ENCODE results near the gene ALDH1A1. TPM values are rescaled to one million over a fixed set of nuclear protein-coding genes. Genes with fewer than 3 reads are reported as not detected.

Gene ALDH1A1
- total RNA-seq, 1 donor from 2014 or later = 136 TPM

GRCh38 chr9:72919246-72919945 lies 33.5 kb downstream of the ALDH1A1 start:
- no peak for DNase-seq (ENCODE audit: low spot score)

GRCh38 chr9:72917892-72918509 lies 34.9 kb downstream of the ALDH1A1 start:
- DNase-seq (ENCODE audit: low spot score) = no peak

DNA sequence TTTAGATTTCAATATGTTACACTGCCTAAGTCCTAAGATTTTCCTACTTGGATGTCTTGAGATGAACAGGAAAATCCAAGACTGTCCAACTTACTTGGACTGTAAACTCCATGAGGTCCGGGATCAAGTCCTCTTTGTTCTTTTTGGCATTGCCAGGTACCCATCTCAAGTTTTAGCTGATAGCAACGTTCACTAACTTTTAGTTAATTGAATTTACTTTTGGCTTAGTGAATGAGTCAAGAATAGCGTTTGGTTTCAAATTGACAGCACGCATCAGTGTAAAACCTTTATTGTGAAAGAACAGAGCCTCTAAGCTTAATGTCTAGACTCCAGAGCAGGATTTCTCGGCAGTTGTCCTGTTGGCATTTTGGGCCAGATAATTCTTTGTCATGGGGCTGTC lies 37.2 kb downstream of the ALDH1A1 start:
- no peak for DNase-seq (ENCODE audit: low spot score)

DNA sequence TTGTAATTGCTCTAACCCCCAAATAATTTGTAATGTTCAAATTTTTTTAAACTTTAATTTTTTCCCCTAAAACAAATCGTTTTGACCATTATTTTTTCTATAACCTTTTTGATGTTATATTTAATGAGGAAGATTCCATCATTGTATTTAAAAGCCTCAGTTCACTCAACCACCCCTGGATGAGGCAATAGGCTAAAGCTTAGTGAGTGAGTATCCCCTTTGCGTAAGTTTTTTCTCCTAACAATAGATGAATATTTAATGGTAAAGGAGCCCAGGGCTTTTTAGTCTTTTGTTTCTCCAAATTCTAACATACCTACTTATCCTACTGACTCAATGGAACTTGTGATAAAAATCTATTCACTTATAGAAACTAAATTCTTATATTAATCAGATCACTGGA lies 38.1 kb downstream of the ALDH1A1 start:
- no peak for DNase-seq (ENCODE audit: low spot score)

- no peak for DNase-seq (ENCODE audit: low spot score)
Measured at GRCh38 chr9:72913382-72914009, 39.4 kb downstream of the ALDH1A1 start.

DNA sequence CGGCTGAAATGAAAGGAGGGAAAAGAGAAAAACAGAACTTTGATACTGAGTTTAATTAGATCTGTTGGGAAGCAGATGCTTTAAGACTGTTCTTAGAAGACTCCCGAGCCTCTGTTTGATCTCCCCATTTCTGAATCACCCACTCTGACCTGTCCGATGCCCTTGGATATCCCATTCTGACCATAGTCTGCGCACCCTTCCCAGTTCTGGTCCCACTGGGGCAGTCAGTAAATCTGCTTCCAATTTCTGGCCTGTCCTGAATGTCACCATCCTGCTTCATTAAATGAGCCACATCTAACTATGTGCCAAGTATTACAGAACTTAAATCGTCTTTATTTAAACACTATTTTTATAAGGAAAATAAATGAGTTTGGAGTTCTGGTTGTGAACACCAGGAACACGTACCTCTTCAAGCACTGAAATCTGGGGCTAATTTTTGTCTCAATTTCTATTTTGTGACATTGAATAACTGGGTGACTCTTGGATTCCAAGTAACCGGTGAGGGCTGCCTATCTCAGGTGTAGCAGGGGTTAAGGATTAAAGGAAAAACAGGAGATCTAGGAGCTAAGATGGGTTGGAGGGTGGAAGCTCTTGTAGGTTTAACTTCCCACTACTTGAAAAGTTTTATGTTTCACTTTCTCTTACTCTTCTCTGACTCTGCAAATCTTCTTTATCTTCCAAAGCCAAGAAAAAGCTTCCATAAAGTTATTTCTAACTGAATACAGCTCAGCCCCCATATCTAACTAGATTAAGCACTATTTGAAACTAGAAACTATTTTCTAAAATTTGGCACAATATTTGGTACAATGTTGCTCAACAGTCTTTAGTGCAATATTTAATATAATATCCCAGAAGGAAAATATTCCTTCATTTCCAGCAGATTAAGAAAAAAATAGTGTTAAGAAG lies 40.1 kb downstream of the ALDH1A1 start:
- no peak for DNase-seq (ENCODE audit: low spot score)

- DNase-seq (ENCODE audit: low spot score) = no peak
Measured at GRCh38 chr9:72911816-72912215, 41.0 kb downstream of the ALDH1A1 start.

- no peak for DNase-seq (ENCODE audit: low spot score)
Measured at GRCh38 chr9:72911247-72911775, 41.5 kb downstream of the ALDH1A1 start.

DNA sequence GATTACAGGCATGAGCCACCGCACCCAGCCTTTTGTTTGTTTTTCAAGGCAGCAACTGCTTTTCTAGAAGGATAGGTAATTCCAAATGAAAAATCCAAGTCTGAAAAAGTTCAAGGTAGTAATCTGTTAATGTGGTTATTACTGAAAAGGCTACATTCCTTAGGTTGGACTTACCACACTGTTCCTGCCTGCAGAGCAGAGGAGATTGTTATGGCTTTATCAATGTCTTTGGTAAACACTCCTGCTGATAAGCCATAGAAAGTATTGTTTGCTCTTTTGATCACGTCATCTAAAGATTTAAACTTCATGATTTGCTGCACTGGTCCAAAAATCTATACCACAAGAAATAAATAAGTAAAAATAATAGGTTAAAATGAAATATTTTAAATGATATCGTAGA lies 43.4 kb downstream of the ALDH1A1 start:
- no peak for DNase-seq (ENCODE audit: low spot score)

GRCh38 chr9:72907421-72907820 lies 45.4 kb downstream of the ALDH1A1 start:
- DNase-seq (ENCODE audit: low spot score) = no peak

- DNase-seq (ENCODE audit: low spot score) = no peak
Measured at GRCh38 chr9:72906810-72907209, 46.0 kb downstream of the ALDH1A1 start.

GRCh38 chr9:72905514-72906480 lies 47.1 kb downstream of the ALDH1A1 start:
- no peak for DNase-seq (ENCODE audit: low spot score)

DNA sequence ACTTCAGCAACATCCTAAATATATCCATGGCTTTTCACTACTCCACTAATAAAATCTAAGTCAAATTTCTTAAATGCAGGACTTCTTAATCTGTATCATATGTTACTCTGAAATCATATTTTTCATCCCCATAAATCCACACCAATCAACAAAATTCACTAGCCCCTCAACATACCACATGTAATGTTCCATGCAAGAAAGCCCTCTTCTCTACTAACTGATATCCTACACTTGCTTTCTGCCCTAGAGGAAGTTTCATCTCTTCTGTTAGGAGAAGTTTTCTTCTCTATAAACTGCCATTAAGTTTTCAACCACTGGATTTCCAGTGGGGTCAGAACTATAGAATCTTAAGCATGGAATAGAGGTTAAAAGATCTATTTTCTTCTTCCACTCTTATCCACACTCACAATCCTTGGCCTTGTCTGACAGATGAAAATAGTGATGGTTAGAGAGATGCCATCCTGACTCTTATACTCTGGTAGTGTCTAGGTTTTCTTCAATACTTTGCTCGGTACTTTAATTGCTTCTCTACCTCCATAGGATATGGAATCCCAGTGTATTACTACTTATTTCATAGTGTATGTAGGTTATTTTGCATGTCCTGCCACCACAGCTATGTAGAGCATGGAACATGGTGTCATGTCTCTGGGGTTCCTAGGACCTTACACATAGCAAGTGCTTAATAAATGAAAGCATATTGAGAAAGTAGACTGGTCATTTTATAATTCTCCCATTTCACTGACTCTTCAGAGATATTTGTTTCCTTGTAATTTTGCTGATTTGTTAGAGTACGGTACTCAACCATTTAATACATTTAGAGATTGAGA lies 48.4 kb downstream of the ALDH1A1 start:
- no peak for DNase-seq (ENCODE audit: low spot score)

- no peak for DNase-seq (ENCODE audit: low spot score)
Measured at GRCh38 chr9:72903103-72903502, 49.8 kb downstream of the ALDH1A1 start.

DNA sequence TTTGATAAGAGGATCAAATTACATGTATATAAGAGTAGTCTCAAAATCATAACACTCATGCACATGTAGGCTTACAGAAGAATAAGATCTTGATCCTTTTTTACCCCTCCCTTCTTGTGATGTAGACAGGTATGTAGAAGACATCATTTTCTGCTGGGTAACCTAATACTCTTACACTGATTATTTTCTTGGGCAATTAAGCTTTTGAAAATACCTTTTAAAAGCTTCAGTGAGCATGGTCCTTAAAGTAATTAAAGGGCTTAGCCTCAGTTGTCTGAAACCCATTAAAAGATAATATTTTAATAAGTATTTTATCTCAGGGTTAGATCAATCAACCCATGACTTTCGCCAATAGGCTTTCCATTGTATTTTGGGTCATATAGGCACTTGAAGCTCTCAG lies 50.6 kb downstream of the ALDH1A1 start:
- no peak for DNase-seq (ENCODE audit: low spot score)

DNA sequence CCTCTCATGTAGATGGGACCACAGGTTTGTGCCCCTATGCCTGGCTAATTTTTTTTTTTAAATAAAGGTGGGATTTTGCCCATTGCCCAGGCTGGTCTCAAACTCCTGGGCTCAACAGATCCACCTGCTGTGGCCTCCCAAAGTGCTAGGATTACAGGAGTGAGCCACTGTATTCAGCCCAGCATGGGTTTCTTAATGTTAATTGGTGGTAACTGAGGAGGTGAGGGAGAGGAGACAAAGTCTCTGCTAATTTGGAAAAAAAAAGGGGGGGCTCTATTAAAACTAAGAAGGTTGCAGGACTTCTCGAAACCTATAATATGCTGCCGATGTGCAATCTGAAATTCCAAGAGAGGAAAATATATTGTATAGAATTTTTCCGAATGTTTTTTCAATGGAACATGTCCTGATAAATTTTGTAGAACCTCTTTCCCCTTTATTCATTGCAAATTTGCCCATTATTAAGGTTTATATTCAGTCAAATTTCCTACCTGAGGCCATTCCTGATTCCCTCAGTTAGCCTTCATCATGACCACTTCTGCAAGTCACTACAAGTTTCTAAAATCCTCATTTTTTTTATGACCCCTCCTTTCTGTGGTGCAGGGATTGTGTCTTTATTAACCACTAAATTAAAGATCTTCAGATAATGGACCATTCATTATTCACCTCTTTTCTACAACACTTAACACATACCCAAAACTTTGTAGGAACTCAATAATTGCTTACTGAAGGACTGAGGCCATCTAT lies 52.9 kb downstream of the ALDH1A1 start:
- DNase-seq (ENCODE audit: low spot score) = no peak

DNA sequence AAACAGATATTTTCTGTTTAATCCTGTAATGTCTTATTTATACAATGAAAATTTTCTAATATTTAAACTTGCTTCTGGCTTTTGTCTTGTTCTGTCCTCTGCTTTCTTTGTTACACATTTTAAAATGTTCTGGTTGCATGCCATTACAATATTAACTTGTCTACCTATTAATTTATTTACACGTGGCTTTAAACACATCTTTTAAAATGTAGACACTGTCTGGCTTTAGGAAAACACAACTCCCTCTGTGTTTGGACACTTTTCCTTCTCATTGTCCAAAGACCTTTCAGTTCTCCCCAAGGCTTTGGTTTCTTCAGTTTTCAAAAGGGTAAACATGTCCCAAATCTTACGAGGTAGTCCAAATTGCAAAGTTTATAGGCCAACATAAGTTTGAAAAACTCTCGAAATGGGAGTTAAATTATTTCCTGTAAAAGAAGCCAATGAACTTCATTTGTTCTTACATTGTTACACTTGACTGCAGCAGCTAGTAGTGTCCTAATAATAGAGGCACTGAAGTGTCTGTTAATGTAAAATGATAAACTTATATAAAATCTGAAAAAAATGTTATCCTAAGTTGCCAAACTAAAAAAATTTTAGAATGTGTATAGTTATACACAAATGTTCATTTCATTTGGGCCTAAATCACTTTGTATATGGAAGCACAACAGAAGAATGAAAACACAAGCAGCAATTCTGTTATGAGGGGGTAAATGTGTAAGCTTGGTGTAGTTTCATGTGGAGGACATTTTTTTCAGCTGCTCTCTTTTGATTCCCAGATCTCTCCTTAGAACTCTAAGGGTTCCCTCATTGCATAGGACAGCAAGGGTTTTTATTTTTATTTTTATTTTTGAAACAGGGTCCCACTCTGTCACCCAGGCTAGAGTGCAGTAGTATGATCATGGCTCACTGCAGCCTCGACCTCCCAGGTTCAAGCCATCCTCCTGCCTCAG lies 53.8 kb downstream of the ALDH1A1 start:
- DNase-seq (ENCODE audit: low spot score) = no peak

Data from mesenteric fat pad (tissue), 1 donor.